Esophagus squamous epithelium (tissue), 4 donors: ENCODE data around the gene SLC16A1.

ENCODE experiments used
- CTCF ChIP-seq, 6 experiments: fragments of 450-650 bp in 4 of 6; fragments of 200-600 bp in 2 of 6; sonication (generic) in 2 of 6; IDR thresholded peaks; one replicate each; pipeline ENCODE4 v1.5.1; 2016 to 2019; ENCODE audit warnings: antibody characterized with exemption in 6 of 6, mild to moderate bottlenecking in 4 of 6, moderate library complexity in 4 of 6
- POLR2A ChIP-seq, 4 donors: fragments of 450-650 bp; IDR thresholded peaks; one replicate each; pipeline ENCODE4 v1.6.1; 2017; ENCODE audit warnings: antibody characterized with exemption in 4 of 4, mild to moderate bottlenecking in 4 of 4, moderate library complexity in 3 of 4

- no peak for TF ChIP-seq POLR2A (IDR thresholded peaks at IDR 0.05)
- no peak for TF ChIP-seq CTCF (IDR thresholded peaks at IDR 0.05)
Measured at GRCh38 chr1:112901387-112901786, 54.6 kb downstream of the SLC16A1 start.
